Measurements from ENCODE around the gene GLI3. TPM values are rescaled to one million over a fixed set of nuclear protein-coding genes. Genes with fewer than 3 reads are reported as not detected.
A peak's percentile ranks its signal among the peaks of the same experiment; 100 is the strongest.

Gene GLI3
- total and polyA plus RNA-seq, 11 donors: 0.50 to 14.4 (median 5.7) TPM

DNA sequence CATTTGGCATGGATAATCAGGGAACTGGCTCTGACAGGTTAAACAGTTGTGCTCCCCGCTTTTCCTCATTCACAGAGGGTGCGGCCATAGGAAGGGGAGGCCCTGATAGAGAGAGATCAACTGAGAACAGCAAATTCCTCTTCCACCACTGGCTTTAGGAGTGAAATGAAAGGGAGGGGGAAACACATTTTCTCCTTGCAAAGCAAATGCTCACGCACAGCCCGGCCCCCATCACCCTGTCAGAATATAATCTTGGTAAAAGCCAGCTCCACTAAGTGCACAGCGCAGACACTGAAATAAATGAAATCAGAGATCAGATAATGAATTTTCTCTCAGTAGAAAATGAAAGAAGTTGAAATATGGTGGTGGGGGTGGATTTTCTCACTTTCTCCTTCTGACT lies 187.2 kb downstream of the GLI3 start:
- ATAC-seq (no peak), DNase-seq (no peak)
- Histone ChIP-seq H3K4me1 (no peaks in the 10 kb centered on the region), H3K27me3 (no peaks in the 10 kb centered on the region), H3K4me3 (no peak overlapping the region), H3K27ac (no peak overlapping the region), H3K9me3 (no peaks in the 10 kb centered on the region), H3K36me3 (peaks cover 0 to 26% (median 0%) of the 10 kb centered on the region in 9 donors)
- no peak for TF ChIP-seq POLR2A (IDR thresholded peaks at IDR 0.05)
- TF ChIP-seq, protein P1, sequence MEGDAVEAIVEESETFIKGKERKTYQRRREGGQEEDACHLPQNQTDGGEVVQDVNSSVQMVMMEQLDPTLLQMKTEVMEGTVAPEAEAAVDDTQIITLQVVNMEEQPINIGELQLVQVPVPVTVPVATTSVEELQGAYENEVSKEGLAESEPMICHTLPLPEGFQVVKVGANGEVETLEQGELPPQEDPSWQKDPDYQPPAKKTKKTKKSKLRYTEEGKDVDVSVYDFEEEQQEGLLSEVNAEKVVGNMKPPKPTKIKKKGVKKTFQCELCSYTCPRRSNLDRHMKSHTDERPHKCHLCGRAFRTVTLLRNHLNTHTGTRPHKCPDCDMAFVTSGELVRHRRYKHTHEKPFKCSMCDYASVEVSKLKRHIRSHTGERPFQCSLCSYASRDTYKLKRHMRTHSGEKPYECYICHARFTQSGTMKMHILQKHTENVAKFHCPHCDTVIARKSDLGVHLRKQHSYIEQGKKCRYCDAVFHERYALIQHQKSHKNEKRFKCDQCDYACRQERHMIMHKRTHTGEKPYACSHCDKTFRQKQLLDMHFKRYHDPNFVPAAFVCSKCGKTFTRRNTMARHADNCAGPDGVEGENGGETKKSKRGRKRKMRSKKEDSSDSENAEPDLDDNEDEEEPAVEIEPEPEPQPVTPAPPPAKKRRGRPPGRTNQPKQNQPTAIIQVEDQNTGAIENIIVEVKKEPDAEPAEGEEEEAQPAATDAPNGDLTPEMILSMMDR (IDR thresholded peaks at IDR 0.05): no peak
- 91 to 99% (median 95%) methylated on average over 5 of the region's 5 CpGs for WGBS, 4 donors
- intact Hi-C loops (cut with DNase I): no loop called here

DNA sequence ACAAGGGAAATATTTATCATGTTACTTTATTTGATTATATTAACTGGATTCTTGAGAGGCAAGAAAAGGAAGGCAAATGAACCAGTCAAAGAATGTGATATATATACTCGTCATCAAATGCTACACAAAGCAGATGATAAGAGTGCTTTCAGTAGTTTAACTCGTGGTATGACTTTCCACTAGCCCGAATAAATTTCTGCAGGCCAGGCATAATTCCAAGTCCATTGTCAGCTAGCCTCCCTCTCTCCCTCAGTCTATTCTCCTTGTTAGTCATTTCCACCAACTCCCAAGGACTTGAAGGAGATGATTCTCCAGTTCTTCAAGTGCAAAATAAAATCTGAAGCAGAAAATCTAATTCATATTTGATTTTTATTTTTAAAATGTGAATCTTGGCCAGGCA lies 190.5 kb downstream of the GLI3 start:
- DNase-seq (no peak), ATAC-seq (no peak)
- WGBS, 4 donors: 51 to 61% (median 58%) methylated on average over 3 of the region's 3 CpGs
- no peaks in the 10 kb centered on the region for H3K9me3 ChIP-seq
- no peaks in the 10 kb centered on the region for H3K27me3 ChIP-seq
- H3K27ac ChIP-seq: no peak overlapping the region
- no peaks in the 10 kb centered on the region for H3K4me1 ChIP-seq
- H3K36me3 ChIP-seq: peaks cover 0 to 45% (median 0%) of the 10 kb centered on the region in 9 donors
- no peak overlapping the region for H3K4me3 ChIP-seq
- TF ChIP-seq, protein P1 (IDR thresholded peaks at IDR 0.05): no peak
- no peak for TF ChIP-seq POLR2A (IDR thresholded peaks at IDR 0.05)
- intact Hi-C loops (cut with DNase I): no loop called here

DNA sequence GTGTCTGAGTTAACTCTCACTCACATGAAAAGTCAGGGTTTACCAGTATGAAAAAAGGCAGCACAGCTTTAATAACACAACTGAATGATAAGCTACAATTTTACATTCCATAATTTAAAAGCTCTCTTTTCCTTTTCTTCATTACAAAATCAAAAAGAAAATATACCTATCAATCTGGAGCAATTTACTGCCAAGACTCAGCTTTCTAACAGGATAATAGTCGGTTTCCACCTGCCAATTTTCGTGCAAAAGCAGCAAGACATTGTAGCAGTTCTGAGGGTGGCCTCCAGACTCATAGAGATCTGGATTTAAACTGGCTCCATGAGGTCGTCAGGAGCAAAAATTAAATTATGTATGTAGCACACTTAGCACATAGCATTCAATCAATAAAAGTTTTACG lies 191.0 kb downstream of the GLI3 start:
- DNase-seq (no peak), ATAC-seq (no peak)
- Histone ChIP-seq H3K27me3 (no peaks in the 10 kb centered on the region), H3K36me3 (peaks cover 0 to 49% (median 0%) of the 10 kb centered on the region in 9 donors), H3K9me3 (no peaks in the 10 kb centered on the region), H3K4me3 (no peak overlapping the region), H3K4me1 (no peaks in the 10 kb centered on the region), H3K27ac (no peak overlapping the region)
- intact Hi-C loops (cut with DNase I): no loop called here
- TF ChIP-seq, protein P1 (IDR thresholded peaks at IDR 0.05): no peak
- TF ChIP-seq POLR2A (IDR thresholded peaks at IDR 0.05): no peak
- 86 to 91% (median 89%) methylated on average over 4 of the region's 4 CpGs for WGBS, 4 donors

DNA sequence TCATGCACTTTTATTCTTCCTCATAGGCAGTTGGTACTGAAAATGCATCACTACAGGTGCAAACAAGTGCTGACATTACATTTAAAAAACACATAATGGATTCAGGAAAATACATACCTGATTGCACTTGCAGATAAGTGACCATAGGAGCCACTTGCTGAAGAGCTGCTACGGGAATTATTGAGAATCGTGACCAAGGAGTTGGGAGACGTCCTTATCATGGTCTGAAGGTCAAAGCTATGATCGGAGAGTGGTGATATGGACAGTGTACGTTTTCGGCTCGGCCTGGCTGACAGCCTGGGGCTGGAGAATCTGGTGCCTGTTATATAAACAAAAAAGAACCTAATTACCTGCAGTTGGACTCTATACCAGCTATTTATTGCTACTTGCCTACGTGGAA lies 197.1 kb downstream of the GLI3 start:
- WGBS, 4 donors: 50 to 66% (median 57%) methylated on average over 8 of the region's 8 CpGs
- H3K4me3 ChIP-seq: no peak overlapping the region
- DNase-seq (no peak), ATAC-seq (peak in 1 of 4 donors; percentile 45)
- no peak for TF ChIP-seq POLR2A (IDR thresholded peaks at IDR 0.05)
- TF ChIP-seq, protein P1 (IDR thresholded peaks at IDR 0.05): no peak
- no peak overlapping the region for H3K27ac ChIP-seq
- H3K4me1 ChIP-seq: peaks cover 0 to 2% (median 0%) of the 10 kb centered on the region in 12 donors
- H3K27me3 ChIP-seq: no peaks in the 10 kb centered on the region
- H3K36me3 ChIP-seq: peaks cover 0 to 72% (median 5%) of the 10 kb centered on the region in 9 donors
- H3K9me3 ChIP-seq: no peaks in the 10 kb centered on the region
- intact Hi-C loops (cut with DNase I): no loop called here

Data from heart left ventricle (tissue), 16 donors.